Endothelial cell (in vitro differentiated cells): ENCODE measurements around the gene CT45A3. TPM values are rescaled to one million over a fixed set of nuclear protein-coding genes. Genes with fewer than 3 reads are reported as not detected.
"Not testable (repeated sequence)": the region's sequence is repeated elsewhere in the genome, so short reads cannot be mapped to it uniquely, and the experiment has no call there.

Experiments
- DNase-seq: peaks from one replicate; pipeline ENCODE4 v3.0.0; 2021; ENCODE audit warnings: low spot score
- H3K27ac Mint-ChIP-seq: one replicate; pipeline ENCODE4 v1.8.0; 2021; ENCODE audit warnings: mixed read lengths, inconsistent platforms; ENCODE audit not compliant: unreplicated experiment
- H3K27me3 Mint-ChIP-seq: one replicate; pipeline ENCODE4 v1.8.0; 2021; ENCODE audit warnings: mild to moderate bottlenecking, moderate library complexity, mixed read lengths, inconsistent platforms; ENCODE audit not compliant: unreplicated experiment
- H3K36me3 Mint-ChIP-seq: one replicate; pipeline ENCODE4 v1.8.0; 2021; ENCODE audit warnings: mild to moderate bottlenecking, low read depth, mixed read lengths, inconsistent platforms; ENCODE audit not compliant: unreplicated experiment
- H3K4me1 Mint-ChIP-seq: one replicate; pipeline ENCODE4 v1.8.0; 2021; ENCODE audit warnings: mild to moderate bottlenecking, mixed read lengths, inconsistent platforms; ENCODE audit not compliant: unreplicated experiment
- H3K4me3 Mint-ChIP-seq: one replicate; pipeline ENCODE4 v1.8.0; 2021; ENCODE audit warnings: mild to moderate bottlenecking, mixed read lengths, inconsistent platforms; ENCODE audit not compliant: unreplicated experiment
- H3K9me3 Mint-ChIP-seq: one replicate; pipeline ENCODE4 v1.8.0; 2021; ENCODE audit warnings: mixed read lengths, inconsistent platforms; ENCODE audit not compliant: unreplicated experiment
- long read RNA-seq: library from polyadenylated mRNA; unstranded; transcript quantifications from one replicate; pipeline ENCODE4 v2.0.0, GENCODE V29; 2020; ENCODE audit not compliant: unreplicated experiment
- total RNA-seq: library from RNA; stranded (reverse); fragmentation: NEBNext Ultra II Directional; extraction: Animal tissue kit (Norgen Biotek cat#: 25700); gene quantifications from one replicate; pipeline ENCODE4 v1.2.1, GENCODE V29; 2021; ENCODE audit not compliant: unreplicated experiment
- TF ChIP-seq, protein P1 (sequence below): fragments of 200-600 bp; sonication (generic); IDR thresholded peaks from one replicate; pipeline ENCODE4 v1.5.0; 2021; ENCODE audit warnings: antibody characterized with exemption; ENCODE audit not compliant: unreplicated experiment

Gene CT45A3, protein sequence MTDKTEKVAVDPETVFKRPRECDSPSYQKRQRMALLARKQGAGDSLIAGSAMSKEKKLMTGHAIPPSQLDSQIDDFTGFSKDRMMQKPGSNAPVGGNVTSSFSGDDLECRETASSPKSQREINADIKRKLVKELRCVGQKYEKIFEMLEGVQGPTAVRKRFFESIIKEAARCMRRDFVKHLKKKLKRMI
- total RNA-seq, result not detected
- long read RNA-seq, result 0 reads

DNA sequence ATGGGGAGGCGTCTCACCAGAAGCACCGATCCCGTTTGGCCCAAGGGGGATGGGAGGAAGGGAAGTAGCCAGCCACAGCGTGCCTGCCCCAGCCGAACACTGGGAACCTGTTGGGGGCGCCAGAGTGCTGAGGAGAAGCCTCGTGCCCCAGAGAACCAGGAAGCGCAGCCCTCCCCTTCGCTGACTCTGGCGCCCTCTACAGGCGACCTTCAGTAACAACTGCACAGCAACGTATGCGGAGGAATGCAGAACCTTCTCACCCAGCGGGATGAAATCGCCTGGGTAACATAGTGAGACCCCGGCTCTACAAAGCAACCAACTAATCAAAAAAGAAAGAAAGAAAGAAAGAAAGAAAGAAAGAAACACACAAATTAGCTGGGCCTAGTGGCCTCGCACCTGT is at the start of gene CT45A3:
Gene CT45A3 (minus strand): TSS at position 101 of the 400 bp plus-strand sequence. CDS start 3,747 bp downstream, outside the sequence.
- H3K9me3 Mint-ChIP-seq, DNase-seq, H3K27ac Mint-ChIP-seq, H3K4me3 Mint-ChIP-seq, H3K36me3 Mint-ChIP-seq, H3K4me1 Mint-ChIP-seq, H3K27me3 Mint-ChIP-seq: not testable (repeated sequence)

DNA sequence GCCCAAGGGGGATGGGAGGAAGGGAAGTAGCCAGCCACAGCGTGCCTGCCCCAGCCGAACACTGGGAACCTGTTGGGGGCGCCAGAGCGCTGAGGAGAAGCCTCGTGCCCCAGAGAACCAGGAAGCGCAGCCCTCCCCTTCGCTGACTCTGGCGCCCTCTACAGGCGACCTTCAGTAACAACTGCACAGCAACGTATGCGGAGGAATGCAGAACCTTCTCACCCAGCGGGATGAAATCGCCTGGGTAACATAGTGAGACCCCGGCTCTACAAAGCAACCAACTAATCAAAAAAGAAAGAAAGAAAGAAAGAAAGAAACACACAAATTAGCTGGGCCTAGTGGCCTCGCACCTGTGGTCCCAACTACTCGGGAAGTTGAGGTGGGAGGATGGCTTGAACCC is 34.7 kb upstream of the CT45A3 start, which contains the start of gene CT45A6:
Gene CT45A6 (minus strand): TSS at position 101 of the 400 bp plus-strand sequence. CDS start 3,794 bp downstream, outside the sequence.
- H3K9me3 Mint-ChIP-seq, H3K4me1 Mint-ChIP-seq, H3K4me3 Mint-ChIP-seq, H3K36me3 Mint-ChIP-seq, DNase-seq, H3K27me3 Mint-ChIP-seq, H3K27ac Mint-ChIP-seq: not testable (repeated sequence)

DNA sequence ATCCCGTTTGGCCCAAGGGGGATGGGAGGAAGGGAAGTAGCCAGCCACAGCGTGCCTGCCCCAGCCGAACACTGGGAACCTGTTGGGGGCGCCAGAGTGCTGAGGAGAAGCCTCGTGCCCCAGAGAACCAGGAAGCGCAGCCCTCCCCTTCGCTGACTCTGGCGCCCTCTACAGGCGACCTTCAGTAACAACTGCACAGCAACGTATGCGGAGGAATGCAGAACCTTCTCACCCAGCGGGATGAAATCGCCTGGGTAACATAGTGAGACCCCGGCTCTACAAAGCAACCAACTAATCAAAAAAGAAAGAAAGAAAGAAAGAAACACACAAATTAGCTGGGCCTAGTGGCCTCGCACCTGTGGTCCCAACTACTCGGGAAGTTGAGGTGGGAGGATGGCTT is 17.4 kb upstream of the CT45A3 start, which contains the start of gene CT45A5:
Gene CT45A5 (minus strand): TSS at position 101 of the 400 bp plus-strand sequence. CDS start 3,774 bp downstream, outside the sequence.
- H3K4me3 Mint-ChIP-seq, H3K36me3 Mint-ChIP-seq, H3K27me3 Mint-ChIP-seq, DNase-seq, H3K9me3 Mint-ChIP-seq, H3K27ac Mint-ChIP-seq, H3K4me1 Mint-ChIP-seq: not testable (repeated sequence)

DNA sequence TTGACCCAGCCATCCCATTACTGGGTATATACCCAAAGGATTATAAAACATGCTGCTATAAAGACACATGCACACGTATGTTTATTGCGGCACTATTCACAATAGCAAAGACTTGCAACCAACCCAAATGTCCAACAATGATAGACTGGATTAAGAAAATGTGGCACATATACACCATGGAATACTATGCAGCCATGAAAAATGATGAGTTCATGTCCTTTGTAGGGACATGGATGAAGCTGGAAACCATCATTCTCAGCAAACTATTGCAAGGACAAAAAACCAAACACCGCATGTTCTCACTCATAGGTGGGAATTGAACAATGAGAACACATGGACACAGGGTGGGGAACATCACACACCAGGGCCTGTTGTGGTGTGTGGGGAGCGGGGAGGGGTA is 23.3 kb downstream of the CT45A3 start:
- H3K27ac Mint-ChIP-seq, H3K36me3 Mint-ChIP-seq, H3K4me1 Mint-ChIP-seq, H3K9me3 Mint-ChIP-seq, DNase-seq, H3K4me3 Mint-ChIP-seq, H3K27me3 Mint-ChIP-seq: not testable (repeated sequence)

DNA sequence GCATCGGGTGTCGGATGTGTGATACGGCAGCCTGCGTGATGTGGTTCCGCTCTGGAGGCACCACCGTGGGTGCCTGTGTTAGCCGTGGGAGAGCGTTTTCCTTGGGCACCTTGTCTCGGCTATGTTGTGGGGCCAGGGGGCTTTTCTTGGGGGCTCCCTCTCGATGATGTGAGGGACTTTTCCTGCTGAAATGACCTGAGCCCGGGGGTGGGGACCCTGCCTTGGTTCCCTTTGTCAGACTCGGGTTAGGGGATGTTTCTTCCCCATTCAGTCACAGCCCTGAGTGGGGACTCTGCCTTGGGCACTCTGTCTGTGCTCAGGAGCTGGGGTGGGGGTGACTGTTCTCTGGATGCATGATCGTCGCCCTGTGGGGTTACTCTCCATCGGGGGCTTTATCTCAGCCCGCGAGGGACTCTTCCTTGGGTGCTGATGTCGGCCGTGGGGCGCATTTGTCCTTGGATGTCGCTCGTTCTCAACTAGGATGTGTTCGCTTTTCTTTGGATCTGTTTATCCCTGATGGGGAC is 26.7 kb downstream of the CT45A3 start:
- Mint-ChIP-seq H3K27ac (no peak overlapping the region), H3K9me3 (no peaks in the 10 kb centered on the region), H3K27me3 (no peaks in the 10 kb centered on the region), H3K4me1 (no peaks in the 10 kb centered on the region), H3K36me3 (no peaks in the 10 kb centered on the region), H3K4me3 (no peak overlapping the region)
- DNase-seq, result no peak
- TF ChIP-seq, protein P1, sequence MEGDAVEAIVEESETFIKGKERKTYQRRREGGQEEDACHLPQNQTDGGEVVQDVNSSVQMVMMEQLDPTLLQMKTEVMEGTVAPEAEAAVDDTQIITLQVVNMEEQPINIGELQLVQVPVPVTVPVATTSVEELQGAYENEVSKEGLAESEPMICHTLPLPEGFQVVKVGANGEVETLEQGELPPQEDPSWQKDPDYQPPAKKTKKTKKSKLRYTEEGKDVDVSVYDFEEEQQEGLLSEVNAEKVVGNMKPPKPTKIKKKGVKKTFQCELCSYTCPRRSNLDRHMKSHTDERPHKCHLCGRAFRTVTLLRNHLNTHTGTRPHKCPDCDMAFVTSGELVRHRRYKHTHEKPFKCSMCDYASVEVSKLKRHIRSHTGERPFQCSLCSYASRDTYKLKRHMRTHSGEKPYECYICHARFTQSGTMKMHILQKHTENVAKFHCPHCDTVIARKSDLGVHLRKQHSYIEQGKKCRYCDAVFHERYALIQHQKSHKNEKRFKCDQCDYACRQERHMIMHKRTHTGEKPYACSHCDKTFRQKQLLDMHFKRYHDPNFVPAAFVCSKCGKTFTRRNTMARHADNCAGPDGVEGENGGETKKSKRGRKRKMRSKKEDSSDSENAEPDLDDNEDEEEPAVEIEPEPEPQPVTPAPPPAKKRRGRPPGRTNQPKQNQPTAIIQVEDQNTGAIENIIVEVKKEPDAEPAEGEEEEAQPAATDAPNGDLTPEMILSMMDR, result no peak

DNA sequence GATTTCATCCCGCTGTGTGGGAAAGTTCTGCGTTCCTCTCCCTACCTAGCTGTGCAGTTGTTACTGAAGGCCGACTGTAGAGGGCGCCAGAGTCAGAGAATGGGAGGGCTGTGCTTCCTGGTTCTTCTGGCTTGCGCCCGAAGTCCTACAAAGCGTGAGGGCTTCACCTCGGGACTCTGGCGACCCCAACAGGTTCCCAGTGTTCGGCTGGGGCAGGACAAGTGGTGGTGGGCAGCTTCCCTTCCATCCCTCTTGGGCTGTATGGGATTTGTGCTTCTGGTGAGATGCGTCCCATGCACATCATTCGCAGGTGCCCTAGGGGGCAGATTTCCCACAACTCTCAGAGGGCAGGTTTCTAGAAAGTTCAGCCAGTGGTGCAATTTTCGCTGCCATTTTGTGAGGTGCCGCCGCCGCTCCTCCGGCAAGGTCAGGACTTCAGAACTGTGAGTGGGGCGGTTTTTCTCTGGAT is 27.3 kb downstream of the CT45A3 start:
- Mint-ChIP-seq H3K4me3 (no peak overlapping the region), H3K27ac (no peak overlapping the region), H3K27me3 (no peaks in the 10 kb centered on the region), H3K36me3 (no peaks in the 10 kb centered on the region), H3K9me3 (no peaks in the 10 kb centered on the region), H3K4me1 (no peaks in the 10 kb centered on the region)
- DNase-seq, result peak; percentile 44
- TF ChIP-seq, protein P1, result peak; percentile 63
